ENCODE results near the gene RALA. TPM values are rescaled to one million over a fixed set of nuclear protein-coding genes. Genes with fewer than 3 reads are reported as not detected.
A peak's percentile ranks its signal among the peaks of the same experiment; 100 is the strongest.

RALA gene
- total and polyA plus RNA-seq, 2 of the 13 experiments (the other 11 are each of a cell fraction or from before 2014, with no cell fraction given), result 11.8 to 19.5 TPM

DNA sequence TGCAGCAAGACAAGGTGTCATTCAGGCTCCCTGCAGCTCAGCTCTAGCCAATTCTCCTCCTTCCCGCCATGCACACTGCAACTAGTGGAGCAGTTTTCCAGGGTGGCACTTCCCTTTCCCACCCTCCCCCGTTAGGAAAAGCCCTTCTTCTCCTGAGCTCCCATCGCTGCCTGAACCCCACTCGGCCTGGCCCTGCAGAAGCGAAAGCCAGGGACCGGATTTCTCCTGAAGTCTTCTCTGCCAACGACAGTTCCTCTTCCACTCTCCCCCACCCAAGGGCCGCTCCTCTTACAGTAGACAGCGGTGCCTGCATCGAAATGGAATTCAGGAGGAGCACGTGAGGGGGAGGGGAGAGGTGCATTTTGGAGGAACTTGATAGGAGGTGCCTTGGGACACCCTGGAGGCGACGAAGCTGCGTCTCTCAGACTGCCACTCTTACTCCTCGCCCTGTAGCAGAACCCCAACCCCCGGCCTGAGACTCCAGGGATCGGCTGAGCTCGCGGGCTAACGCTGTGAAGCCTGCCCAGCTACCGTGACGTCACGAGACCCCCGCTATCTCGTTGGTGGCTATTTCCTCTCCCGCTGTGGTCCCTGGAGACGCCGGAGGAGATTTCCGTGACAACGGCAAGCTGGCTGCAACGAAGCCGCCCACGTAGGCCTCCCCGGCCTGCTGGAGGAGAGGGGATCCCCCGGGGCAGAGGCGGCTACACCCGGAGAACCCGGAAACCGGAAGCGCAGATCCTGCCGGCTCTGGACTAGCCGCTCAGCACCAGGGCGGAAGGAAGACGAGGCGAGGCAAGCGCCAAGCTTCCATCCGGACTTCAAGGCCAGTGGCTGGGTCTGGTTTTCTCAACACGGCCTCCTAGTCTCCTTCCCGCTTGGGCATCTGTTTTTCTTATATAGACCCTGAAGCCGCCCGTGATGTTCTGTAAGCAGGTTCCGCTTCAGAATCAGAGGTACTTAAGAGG, 109.7 kb downstream of the RALA start (continued):
- TF ChIP-seq, protein P1, sequence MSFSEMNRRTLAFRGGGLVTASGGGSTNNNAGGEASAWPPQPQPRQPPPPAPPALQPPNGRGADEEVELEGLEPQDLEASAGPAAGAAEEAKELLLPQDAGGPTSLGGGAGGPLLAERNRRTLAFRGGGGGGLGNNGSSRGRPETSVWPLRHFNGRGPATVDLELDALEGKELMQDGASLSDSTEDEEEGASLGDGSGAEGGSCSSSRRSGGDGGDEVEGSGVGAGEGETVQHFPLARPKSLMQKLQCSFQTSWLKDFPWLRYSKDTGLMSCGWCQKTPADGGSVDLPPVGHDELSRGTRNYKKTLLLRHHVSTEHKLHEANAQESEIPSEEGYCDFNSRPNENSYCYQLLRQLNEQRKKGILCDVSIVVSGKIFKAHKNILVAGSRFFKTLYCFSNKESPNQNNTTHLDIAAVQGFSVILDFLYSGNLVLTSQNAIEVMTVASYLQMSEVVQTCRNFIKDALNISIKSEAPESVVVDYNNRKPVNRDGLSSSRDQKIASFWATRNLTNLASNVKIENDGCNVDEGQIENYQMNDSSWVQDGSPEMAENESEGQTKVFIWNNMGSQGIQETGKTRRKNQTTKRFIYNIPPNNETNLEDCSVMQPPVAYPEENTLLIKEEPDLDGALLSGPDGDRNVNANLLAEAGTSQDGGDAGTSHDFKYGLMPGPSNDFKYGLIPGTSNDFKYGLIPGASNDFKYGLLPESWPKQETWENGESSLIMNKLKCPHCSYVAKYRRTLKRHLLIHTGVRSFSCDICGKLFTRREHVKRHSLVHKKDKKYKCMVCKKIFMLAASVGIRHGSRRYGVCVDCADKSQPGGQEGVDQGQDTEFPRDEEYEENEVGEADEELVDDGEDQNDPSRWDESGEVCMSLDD (CRISPR knock-in tag; IDR thresholded peaks at IDR 0.05; ENCODE audit: borderline replicate concordance), result no peak
- no peak for TF ChIP-seq ATF7 (IDR thresholded peaks at IDR 0.05)
- TF ChIP-seq ATF7 (CRISPR knock-in tag; IDR thresholded peaks at IDR 0.05), result no peak
- TF ChIP-seq KDM2A (CRISPR knock-in tag; IDR thresholded peaks at IDR 0.05; ENCODE audit: borderline replicate concordance, low read depth), result 0 out of 2 replicates have a peak, but pooled peaks have one; percentile 14
- peak; percentile 99 for TF ChIP-seq CREB1 (IDR thresholded peaks at IDR 0.05)
- peak; percentile 98 for TF ChIP-seq CREB1 (CRISPR knock-in tag; IDR thresholded peaks at IDR 0.05)
- peak; percentile 39; the same call in 1 of the 2 replicates for TF ChIP-seq RFX1 (IDR thresholded peaks at IDR 0.05)
- TF ChIP-seq, protein P2, sequence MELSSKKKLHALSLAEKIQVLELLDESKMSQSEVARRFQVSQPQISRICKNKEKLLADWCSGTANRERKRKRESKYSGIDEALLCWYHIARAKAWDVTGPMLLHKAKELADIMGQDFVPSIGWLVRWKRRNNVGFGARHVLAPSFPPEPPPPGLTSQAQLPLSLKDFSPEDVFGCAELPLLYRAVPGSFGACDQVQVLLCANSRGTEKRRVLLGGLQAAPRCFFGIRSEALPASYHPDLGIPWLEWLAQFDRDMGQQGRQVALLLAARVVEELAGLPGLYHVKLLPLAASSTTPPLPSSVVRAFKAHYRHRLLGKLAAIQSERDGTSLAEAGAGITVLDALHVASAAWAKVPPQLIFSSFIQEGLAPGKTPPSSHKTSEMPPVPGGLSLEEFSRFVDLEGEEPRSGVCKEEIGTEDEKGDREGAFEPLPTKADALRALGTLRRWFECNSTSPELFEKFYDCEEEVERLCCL (CRISPR knock-in tag; IDR thresholded peaks at IDR 0.05; ENCODE audit: borderline replicate concordance), result no peak
- TF ChIP-seq DNMT3B (CRISPR knock-in tag; conservative IDR thresholded peaks at IDR 0.05), result no peak
- TF ChIP-seq ZNF367 (CRISPR knock-in tag; IDR thresholded peaks at IDR 0.05; ENCODE audit: borderline replicate concordance), result no peak
- TF ChIP-seq CSRNP2 (CRISPR knock-in tag; conservative IDR thresholded peaks at IDR 0.05; ENCODE audit: low read depth), result no peak
- no peak for TF ChIP-seq SNAI1 (CRISPR knock-in tag; IDR thresholded peaks at IDR 0.05; ENCODE audit: borderline replicate concordance)
- TF ChIP-seq EP300 (IDR thresholded peaks at IDR 0.05; ENCODE audit: low read depth in 2 of 2, low read length in 2 of 2), result no peak
- TF ChIP-seq EP300 (CRISPR knock-in tag; IDR thresholded peaks at IDR 0.05; ENCODE audit: borderline replicate concordance), result no peak
- no peak for TF ChIP-seq ZNF543 (CRISPR knock-in tag; IDR thresholded peaks at IDR 0.05)
- no peak for TF ChIP-seq NCOA1 (CRISPR knock-in tag; IDR thresholded peaks at IDR 0.05)
- TF ChIP-seq ZBTB20 (CRISPR knock-in tag; IDR thresholded peaks at IDR 0.05; ENCODE audit: borderline replicate concordance, low read depth), result no peak
- no peak for TF ChIP-seq ZNF484 (CRISPR knock-in tag; IDR thresholded peaks at IDR 0.05; ENCODE audit: borderline replicate concordance, low read depth)
- TF ChIP-seq IRF2 (CRISPR knock-in tag; IDR thresholded peaks at IDR 0.05), result no peak
- TF ChIP-seq CREM (IDR thresholded peaks at IDR 0.05), result peak; percentile 93
- TF ChIP-seq CREM (CRISPR knock-in tag; IDR thresholded peaks at IDR 0.05), result 0 out of 2 replicates have a peak, but pooled peaks have one; percentile 27
- TF ChIP-seq MZF1 (CRISPR knock-in tag; IDR thresholded peaks at IDR 0.05; ENCODE audit: borderline replicate concordance), result no peak
- TF ChIP-seq ZNF3 (CRISPR knock-in tag; IDR thresholded peaks at IDR 0.05), result no peak
- TF ChIP-seq HDAC1 (CRISPR knock-in tag; IDR thresholded peaks at IDR 0.05), result peak; percentile 51; the same call in 1 of the 2 replicates
- TF ChIP-seq ZBTB8A (CRISPR knock-in tag; IDR thresholded peaks at IDR 0.05; ENCODE audit: borderline replicate concordance, low read depth), result no peak
- peak; percentile 79 for TF ChIP-seq KAT8 (CRISPR knock-in tag; IDR thresholded peaks at IDR 0.05)
